NCI-H2171 treated with DMSO at 0.1 percent for 48 hours (cell line): ENCODE results near the gene FILIP1L.
A peak's percentile ranks its signal among the peaks of the same experiment; 100 is the strongest.

Experiments
- DNase-seq: peaks from one replicate; lab custom pipeline; 2025; lab: John Stamatoyannopoulos, UW

FILIP1L gene

DNA sequence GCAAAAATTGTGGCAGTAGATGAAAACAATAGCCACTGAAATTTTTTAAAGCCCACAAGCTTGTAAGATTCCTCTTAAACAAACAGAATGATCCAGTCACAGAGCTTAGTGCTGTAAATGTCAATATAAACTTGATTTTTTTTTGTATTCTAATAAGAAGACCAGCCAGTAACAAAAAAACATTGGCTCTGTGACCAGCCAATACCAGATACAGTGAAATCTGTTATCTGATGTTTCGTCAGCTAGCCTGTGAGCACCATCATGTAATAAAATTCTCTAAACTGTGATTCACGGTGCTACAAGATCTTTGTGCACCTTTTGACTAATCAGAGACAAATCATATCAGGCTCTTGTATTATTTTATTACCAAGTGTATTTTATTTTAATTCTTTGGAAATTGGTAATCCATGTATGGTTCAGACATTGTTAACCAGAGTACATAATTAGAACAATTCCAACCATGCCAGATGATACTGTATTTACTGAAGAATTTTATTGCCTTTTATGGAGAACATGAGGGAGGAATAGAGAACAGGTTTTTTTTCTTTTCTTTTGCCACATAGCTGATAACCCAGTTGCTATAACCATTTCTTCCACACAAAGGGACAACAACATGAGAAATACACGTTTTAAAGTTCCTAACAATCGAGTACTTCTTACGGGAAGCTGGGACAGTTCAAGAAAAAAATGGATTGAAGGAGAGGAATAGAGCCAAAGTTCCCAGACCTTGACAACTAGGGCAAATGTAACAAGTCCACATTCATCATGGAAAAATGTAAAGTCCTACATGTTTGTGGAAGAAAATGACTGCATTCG, 71.9 kb downstream of the FILIP1L start:
- peak; percentile 20 for DNase-seq

DNA sequence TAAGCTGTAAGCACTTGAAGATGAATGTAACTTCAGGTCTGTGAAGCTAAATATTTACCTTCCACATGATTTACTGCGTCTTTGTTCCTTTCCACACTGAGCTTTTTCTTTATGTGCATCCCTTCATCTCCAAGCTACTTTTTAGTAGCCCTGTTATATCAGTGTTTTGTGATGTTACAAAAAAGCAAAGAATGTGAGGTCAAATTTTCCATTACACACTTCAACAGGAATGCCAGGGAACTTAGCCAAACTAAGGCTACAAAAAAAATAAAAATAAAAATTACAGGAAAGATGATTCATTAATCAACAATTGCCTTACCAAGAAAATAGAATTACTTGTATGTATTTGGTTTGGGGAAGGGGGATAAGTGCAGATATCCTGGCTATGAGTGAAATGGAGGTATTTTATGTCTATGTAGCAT, 73.0 kb downstream of the FILIP1L start:
- DNase-seq, result no peak

DNA sequence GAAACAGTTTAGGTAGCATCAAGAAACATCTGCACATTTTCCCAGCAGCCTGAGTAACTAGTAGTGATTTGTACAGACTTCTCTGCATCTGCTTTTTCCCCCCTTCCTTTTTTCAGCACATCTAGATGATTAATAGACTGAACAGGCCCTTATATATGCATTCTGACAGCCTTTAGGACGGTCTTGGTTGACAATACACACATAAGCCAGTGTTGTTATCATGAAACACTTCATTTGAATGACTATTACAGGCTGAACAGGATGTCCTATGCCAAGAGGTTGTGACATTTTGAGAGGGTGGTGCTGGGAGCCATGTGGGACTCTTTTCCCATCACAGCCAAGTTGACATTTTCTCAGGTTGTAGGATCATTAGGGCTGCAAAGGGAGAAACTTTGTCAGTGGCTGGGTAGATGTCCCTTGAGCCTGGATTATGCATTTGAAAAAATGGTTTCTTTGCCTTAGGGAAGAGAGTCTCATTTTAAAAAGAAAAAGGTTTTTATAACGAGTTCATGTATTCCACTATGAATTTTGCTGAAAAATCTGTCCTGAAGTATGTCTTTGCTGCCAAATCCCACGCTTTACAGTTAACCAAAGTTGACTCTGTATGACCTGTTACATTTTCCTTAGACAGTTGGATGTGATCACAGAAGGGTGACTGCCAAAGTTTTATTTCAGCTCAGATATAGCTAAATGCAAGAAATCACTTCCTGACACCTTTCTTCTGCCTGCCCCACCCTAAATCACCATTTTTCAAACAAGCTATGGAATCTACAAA, 73.7 kb downstream of the FILIP1L start:
- no peak for DNase-seq

- no peak for DNase-seq
Observed at GRCh38 chr3:100039075-100039474, 75.2 kb downstream of the FILIP1L start.

DNA sequence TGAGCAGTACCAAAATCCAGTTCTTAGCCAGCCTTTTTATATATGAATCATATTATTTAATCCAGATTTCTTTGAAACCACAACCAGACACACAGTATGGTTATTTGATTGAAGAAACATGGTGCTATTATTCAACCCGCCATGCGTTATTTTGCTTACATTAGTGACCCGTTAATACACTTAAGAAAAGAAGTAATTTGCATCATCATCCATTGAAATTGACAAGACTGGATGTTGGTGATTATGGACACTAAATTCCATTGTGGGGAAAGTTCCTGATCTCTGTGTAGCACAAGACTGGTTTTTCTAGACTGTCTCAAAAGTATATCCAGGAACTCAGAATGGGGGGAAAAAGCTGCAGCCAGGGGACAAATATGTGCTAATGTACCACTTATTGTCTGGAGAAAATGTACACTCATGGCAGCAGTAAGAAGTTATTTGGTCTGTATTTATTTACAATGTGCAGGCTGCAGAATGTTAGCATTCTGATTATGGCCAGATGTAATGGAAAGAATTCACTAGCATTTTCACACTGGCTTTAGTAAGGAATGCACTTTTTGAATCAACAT, 80.3 kb downstream of the FILIP1L start:
- DNase-seq, result no peak

GRCh38 chr3:100033184-100033583, 81.1 kb downstream of the FILIP1L start:
- DNase-seq, result peak; percentile 18

- DNase-seq, result peak; percentile 88
Observed at GRCh38 chr3:100032243-100032642, 82.1 kb downstream of the FILIP1L start.

DNA sequence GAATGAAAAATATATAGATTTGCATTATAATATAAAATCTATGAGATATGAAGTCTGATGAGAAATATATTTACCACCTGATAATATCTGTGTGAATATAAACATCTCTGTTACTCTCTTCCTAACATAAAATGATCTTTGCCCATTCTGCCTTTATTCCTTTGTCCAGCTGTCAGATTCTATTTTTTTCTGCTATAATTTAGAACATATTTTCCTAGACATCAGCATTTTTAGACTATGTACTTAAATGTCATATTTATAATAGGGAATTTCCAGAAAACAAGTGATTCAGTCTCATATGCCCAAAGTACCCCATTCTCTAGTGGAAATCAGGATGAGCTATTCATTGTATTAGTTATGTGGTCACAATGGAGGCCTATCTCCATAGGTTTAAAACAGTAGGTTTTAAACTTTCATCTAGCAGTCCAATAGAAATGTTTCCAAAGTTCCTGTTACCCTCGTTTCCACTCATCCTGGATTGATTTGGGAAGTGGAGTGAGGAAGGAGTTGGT, 83.3 kb downstream of the FILIP1L start:
- no peak for DNase-seq

DNA sequence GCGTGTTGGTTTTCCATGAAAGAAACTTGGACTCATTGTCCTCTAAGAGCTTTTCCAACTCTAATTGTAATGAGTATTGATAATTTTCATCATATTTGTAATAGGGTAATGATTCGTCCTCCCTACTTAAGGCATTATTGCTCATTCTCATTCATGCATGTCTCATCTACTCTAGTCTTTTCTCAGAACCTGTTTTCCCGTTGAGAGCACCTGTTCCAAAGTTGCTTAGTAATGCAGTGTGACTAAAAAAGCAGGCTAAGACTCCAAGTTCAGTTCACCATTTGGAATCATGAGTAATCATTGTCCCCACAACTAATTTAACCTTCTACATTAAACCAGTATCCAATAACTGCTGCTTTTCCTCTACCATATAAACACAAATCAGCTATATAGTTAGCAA, 84.0 kb downstream of the FILIP1L start:
- DNase-seq, result peak; percentile 25

GRCh38 chr3:100029689-100030088, 84.6 kb downstream of the FILIP1L start:
- DNase-seq, result no peak

- DNase-seq, result no peak
Observed at GRCh38 chr3:100029052-100029451, 85.2 kb downstream of the FILIP1L start.

- no peak for DNase-seq
Observed at GRCh38 chr3:100027321-100027720, 87.0 kb downstream of the FILIP1L start.

- no peak for DNase-seq
Observed at GRCh38 chr3:100024520-100025303, 89.6 kb downstream of the FILIP1L start.

DNA sequence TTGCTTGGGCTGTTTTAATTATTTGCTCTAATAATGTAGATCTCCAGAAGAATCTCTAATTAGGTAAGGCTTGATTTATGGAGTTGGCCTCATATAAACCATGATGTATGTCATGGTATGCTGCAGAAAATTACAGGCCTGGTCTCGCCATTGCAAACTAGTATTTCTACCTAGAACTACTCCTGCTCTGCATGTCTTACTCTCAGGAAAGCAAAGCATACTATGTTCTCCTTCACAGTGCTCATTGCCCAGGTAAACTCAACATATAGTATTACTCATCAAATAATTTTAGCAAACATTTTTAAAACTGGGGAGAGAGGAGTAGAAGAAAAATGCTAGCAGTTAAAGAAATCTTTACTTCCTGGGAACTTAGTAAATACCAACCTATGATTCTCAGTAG, 90.7 kb downstream of the FILIP1L start:
- DNase-seq, result no peak

- no peak for DNase-seq
Observed at GRCh38 chr3:100023150-100023549, 91.2 kb downstream of the FILIP1L start.

GRCh38 chr3:100022506-100022905, 91.8 kb downstream of the FILIP1L start:
- no peak for DNase-seq

- no peak for DNase-seq
Observed at GRCh38 chr3:100020876-100021644, 93.2 kb downstream of the FILIP1L start.

DNA sequence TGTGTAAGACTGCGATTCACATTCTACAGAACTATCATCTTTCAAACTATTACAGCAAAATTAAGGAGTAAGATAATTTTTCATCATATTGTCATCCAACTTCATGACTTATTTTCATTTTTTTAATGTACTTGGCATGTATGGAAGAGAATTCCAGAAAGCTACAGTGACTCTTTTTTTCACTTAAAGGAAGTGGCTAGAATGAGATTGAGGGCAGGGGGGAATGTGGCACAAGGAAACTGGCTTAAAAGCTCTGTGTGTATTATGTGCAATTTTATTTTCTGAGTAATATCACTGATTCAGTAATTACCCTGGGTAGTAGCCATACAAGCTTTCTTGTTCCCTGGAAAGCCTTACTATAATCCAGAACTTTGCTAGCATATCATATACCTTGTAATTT, 94.6 kb downstream of the FILIP1L start:
- DNase-seq, result no peak

DNA sequence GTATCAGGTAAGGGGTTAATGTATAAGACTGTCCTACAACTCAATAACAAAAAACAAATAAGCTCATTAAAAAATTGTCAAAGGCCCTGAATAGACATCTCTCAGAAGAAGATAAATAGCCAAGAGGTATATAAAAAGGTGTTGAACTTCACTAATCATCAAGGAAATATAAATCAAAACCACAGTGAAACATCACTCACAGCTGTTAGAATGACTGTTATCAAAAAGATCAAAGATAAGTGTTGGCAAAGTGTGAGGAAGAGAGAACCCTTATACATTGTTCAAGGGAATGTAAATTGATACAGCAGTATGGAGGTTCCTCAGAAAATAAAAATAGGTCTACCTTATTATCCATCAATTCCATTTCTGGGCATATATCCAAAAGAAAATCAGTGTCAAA, 95.5 kb downstream of the FILIP1L start:
- DNase-seq, result peak; percentile 14

DNA sequence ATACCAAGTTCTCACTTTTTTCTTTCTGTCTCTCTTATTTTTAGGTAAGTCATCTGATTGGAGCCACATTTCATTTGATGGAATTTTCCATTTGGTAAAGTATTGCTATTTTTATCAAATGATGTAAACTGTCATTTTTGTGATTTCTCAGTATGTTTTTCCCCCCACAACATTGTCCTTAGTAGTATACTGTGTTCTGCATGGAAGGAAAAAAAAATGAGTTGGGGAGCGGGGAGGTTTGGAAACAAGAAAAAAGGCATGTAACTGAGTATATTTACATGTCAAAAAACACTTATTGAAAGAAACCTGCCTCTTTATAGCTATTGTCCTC, 104.2 kb downstream of the FILIP1L start:
- DNase-seq, result no peak
